HEK293 (cell line): Measurements from ENCODE around the gene HNRNPA2B1.

Experiments
- BCL11A ChIP-seq: fragments of 450-650 bp; formaldehyde crosslinking; IDR thresholded peaks from 2 replicates; pipeline ENCODE4 v1.5.1; 2016; ENCODE audit warnings: low read depth, missing biosample characterization, missing genetic modification characterization
- FEZF1 ChIP-seq: fragments of 450-650 bp; formaldehyde crosslinking; IDR thresholded peaks from 2 replicates; pipeline ENCODE4 v1.5.1; 2016; ENCODE audit warnings: missing biosample characterization, missing genetic modification characterization
- GLIS2 ChIP-seq: fragments of 450-650 bp; formaldehyde crosslinking; IDR thresholded peaks from 2 replicates; pipeline ENCODE4 v1.5.1; 2016; ENCODE audit warnings: missing biosample characterization, missing genetic modification characterization
- KLF1 ChIP-seq: fragments of 450-650 bp; formaldehyde crosslinking; IDR thresholded peaks from 2 replicates; pipeline ENCODE4 v1.5.1; 2016; ENCODE audit warnings: missing biosample characterization, missing genetic modification characterization
- MYNN ChIP-seq: fragments of 450-650 bp; formaldehyde crosslinking; IDR thresholded peaks from 2 replicates; pipeline ENCODE4 v1.5.1; 2016; ENCODE audit warnings: missing biosample characterization, missing genetic modification characterization, borderline replicate concordance
- SCRT2 ChIP-seq: fragments of 450-650 bp; formaldehyde crosslinking; IDR thresholded peaks from 2 replicates; pipeline ENCODE4 v1.5.1; 2016; ENCODE audit warnings: missing biosample characterization, missing genetic modification characterization
- SETDB1 ChIP-seq: IDR thresholded peaks from one replicate; pipeline ENCODE4 v1.6.1; 2017; ENCODE audit warnings: mild to moderate bottlenecking, low read length, moderate library complexity, mixed read lengths; ENCODE audit not compliant: insufficient read length
- WT1 ChIP-seq: fragments of 450-650 bp; formaldehyde crosslinking; IDR thresholded peaks from 2 replicates; pipeline ENCODE4 v1.5.1; 2016; ENCODE audit warnings: missing biosample characterization, missing genetic modification characterization
- ZFHX2 ChIP-seq: fragments of 450-650 bp; formaldehyde crosslinking; conservative IDR thresholded peaks from 2 replicates; pipeline ENCODE4 v1.5.1; 2016; ENCODE audit warnings: missing biosample characterization, missing genetic modification characterization
- ZFP41 ChIP-seq: fragments of 450-650 bp; formaldehyde crosslinking; IDR thresholded peaks from 2 replicates; pipeline ENCODE4 v1.5.1; 2016; ENCODE audit warnings: missing biosample characterization, missing genetic modification characterization, borderline replicate concordance
- ZNF140 ChIP-seq: fragments of 450-650 bp; formaldehyde crosslinking; IDR thresholded peaks from 2 replicates; pipeline ENCODE4 v1.5.1; 2016; ENCODE audit warnings: missing biosample characterization, missing genetic modification characterization
- ZNF155 ChIP-seq: fragments of 450-650 bp; formaldehyde crosslinking; IDR thresholded peaks from 2 replicates; pipeline ENCODE4 v1.5.1; 2016; ENCODE audit warnings: missing biosample characterization, missing genetic modification characterization
- ZNF157 ChIP-seq: fragments of 450-650 bp; formaldehyde crosslinking; IDR thresholded peaks from 2 replicates; pipeline ENCODE4 v1.5.1; 2016; ENCODE audit warnings: missing biosample characterization, missing genetic modification characterization
- ZNF248 ChIP-seq: fragments of 450-650 bp; formaldehyde crosslinking; IDR thresholded peaks from 2 replicates; pipeline ENCODE4 v1.5.1; 2017; ENCODE audit warnings: missing biosample characterization, missing genetic modification characterization
- ZNF274 ChIP-seq, 2 experiments: fragments of 200-500 bp in 1 of 2; fragments of 450-650 bp in 1 of 2; sonication (Bioruptor generic) in 1 of 2; formaldehyde crosslinking in 1 of 2; IDR thresholded peaks; 2 replicates each; pipeline versions ENCODE4 v1.5.1 to v1.6.1; 2014 to 2016; ENCODE audit warnings: borderline replicate concordance in 1 of 2, inconsistent platforms in 1 of 2, low read length in 1 of 2, missing biosample characterization in 1 of 2, missing genetic modification characterization in 1 of 2
- ZNF302 ChIP-seq: fragments of 450-650 bp; formaldehyde crosslinking; IDR thresholded peaks from 2 replicates; pipeline ENCODE4 v1.5.1; 2016; ENCODE audit warnings: missing biosample characterization, missing genetic modification characterization, low read depth
- ZNF311 ChIP-seq: fragments of 450-650 bp; formaldehyde crosslinking; IDR thresholded peaks from 2 replicates; pipeline ENCODE4 v1.5.1; 2017; ENCODE audit warnings: missing biosample characterization, missing genetic modification characterization, borderline replicate concordance
- ZNF350 ChIP-seq: fragments of 450-650 bp; formaldehyde crosslinking; IDR thresholded peaks from 2 replicates; pipeline ENCODE4 v1.5.0; 2017; ENCODE audit warnings: missing biosample characterization, mild to moderate bottlenecking, missing genetic modification characterization
- ZNF37A ChIP-seq: fragments of 450-650 bp; IDR thresholded peaks from 2 replicates; pipeline ENCODE4 v1.5.1; 2018; ENCODE audit warnings: missing biosample characterization, missing genetic modification characterization
- ZNF394 ChIP-seq: fragments of 450-650 bp; formaldehyde crosslinking; IDR thresholded peaks from 2 replicates; pipeline ENCODE4 v1.5.1; 2016; ENCODE audit warnings: missing biosample characterization, missing genetic modification characterization, mild to moderate bottlenecking, moderate library complexity, borderline replicate concordance
- ZNF501 ChIP-seq: fragments of 450-650 bp; formaldehyde crosslinking; IDR thresholded peaks from 2 replicates; pipeline ENCODE4 v1.5.1; 2016; ENCODE audit warnings: missing biosample characterization, missing genetic modification characterization
- ZNF585B ChIP-seq: fragments of 450-650 bp; formaldehyde crosslinking; IDR thresholded peaks from 2 replicates; pipeline ENCODE4 v1.5.1; 2016; ENCODE audit warnings: missing biosample characterization, missing genetic modification characterization
- ZNF629 ChIP-seq: fragments of 450-650 bp; formaldehyde crosslinking; IDR thresholded peaks from 2 replicates; pipeline ENCODE4 v1.5.1; 2017; ENCODE audit warnings: missing biosample characterization, missing genetic modification characterization
- ZNF658 ChIP-seq: fragments of 450-650 bp; formaldehyde crosslinking; IDR thresholded peaks from 2 replicates; pipeline ENCODE4; 2016; ENCODE audit warnings: missing biosample characterization, missing genetic modification characterization
- ZNF792 ChIP-seq: fragments of 450-650 bp; formaldehyde crosslinking; IDR thresholded peaks from 2 replicates; pipeline ENCODE4 v1.5.1; 2016; ENCODE audit warnings: missing biosample characterization, missing genetic modification characterization
- ZNF843 ChIP-seq: fragments of 450-650 bp; formaldehyde crosslinking; IDR thresholded peaks from 2 replicates; pipeline ENCODE4 v1.5.1; 2016; ENCODE audit warnings: missing biosample characterization, missing genetic modification characterization
- ZSCAN30 ChIP-seq: fragments of 450-650 bp; IDR thresholded peaks from 2 replicates; pipeline ENCODE4 v1.5.1; 2018; ENCODE audit warnings: missing biosample characterization, mild to moderate bottlenecking, missing genetic modification characterization, moderate library complexity
- ZXDB ChIP-seq: fragments of 450-650 bp; formaldehyde crosslinking; IDR thresholded peaks from 2 replicates; pipeline ENCODE4 v1.5.1; 2016; ENCODE audit warnings: missing biosample characterization, missing genetic modification characterization
- TF ChIP-seq, protein P1 (sequence below): fragments of 450-650 bp; formaldehyde crosslinking; IDR thresholded peaks from 2 replicates; pipeline ENCODE4 v1.5.1; 2016; ENCODE audit warnings: missing biosample characterization, missing genetic modification characterization
- TF ChIP-seq, protein P2 (sequence below): fragments of 450-650 bp; formaldehyde crosslinking; IDR thresholded peaks from 2 replicates; pipeline ENCODE4 v1.5.1; 2016; ENCODE audit warnings: missing biosample characterization, missing genetic modification characterization
- TF ChIP-seq, protein P3 (sequence below): fragments of 450-650 bp; formaldehyde crosslinking; IDR thresholded peaks from 2 replicates; pipeline ENCODE4 v1.5.1; 2016; ENCODE audit warnings: missing biosample characterization, missing genetic modification characterization
- TF ChIP-seq, protein P4 (sequence below): fragments of 450-650 bp; formaldehyde crosslinking; IDR thresholded peaks from 2 replicates; pipeline ENCODE4 v1.5.1; 2017; ENCODE audit warnings: missing biosample characterization, missing genetic modification characterization

The HNRNPA2B1 gene

DNA sequence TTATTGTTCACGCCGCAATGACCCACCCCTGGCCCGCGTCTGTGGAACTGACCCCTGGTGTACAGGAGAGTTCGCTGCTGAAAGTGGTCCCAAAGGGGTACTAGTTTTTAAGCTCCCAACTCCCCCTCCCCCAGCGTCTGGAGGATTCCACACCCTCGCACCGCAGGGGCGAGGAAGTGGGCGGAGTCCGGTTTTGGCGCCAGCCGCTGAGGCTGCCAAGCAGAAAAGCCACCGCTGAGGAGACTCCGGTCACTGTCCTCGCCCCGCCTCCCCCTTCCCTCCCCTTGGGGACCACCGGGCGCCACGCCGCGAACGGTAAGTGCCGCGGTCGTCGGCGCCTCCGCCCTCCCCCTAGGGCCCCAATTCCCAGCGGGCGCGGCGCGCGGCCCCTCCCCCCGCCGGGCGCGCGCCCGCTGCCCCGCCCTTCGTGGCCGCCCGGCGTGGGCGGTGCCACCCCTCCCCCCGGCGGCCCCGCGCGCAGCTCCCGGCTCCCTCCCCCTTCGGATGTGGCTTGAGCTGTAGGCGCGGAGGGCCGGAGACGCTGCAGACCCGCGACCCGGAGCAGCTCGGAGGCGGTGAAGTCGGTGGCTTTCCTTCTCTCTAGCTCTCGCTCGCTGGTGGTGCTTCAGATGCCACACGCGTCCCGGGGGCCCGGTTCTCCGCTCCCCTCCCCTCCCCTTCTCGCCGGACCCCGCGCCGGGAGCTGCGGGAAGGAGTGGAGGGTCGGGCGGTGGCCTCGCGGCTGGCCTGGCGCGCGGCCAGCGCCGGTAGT is 887 bp upstream of the HNRNPA2B1 start, which contains the start of gene CBX3 (continued):
- TF ChIP-seq SETDB1 (no peak), ZNF394 (tag by site-specific recombination) (peak; percentile 23; the same call in 1 of the 2 replicates), ZNF350 (tag by site-specific recombination) (no peak), ZNF302 (tag by site-specific recombination) (no peak), ZNF37A (tag by site-specific recombination) (no peak), ZNF843 (tag by site-specific recombination) (peak; percentile 69; the same call in 1 of the 2 replicates), WT1 (tag by site-specific recombination) (peak; percentile 80), ZNF248 (no peak), ZNF274 (IDR thresholded peaks at IDR 0.05; ENCODE audit: low read length) (no peak), ZNF274 (tag by site-specific recombination; IDR thresholded peaks at IDR 0.05; ENCODE audit: borderline replicate concordance) (no peak), ZNF140 (tag by site-specific recombination) (no peak), ZNF658 (tag by site-specific recombination) (no peak), ZXDB (tag by site-specific recombination) (peak; percentile 97), ZNF311 (no peak), BCL11A (tag by site-specific recombination) (0 out of 2 replicates have a peak, but pooled peaks have one; percentile 66), GLIS2 (tag by site-specific recombination) (peak; percentile 87), ZNF155 (tag by site-specific recombination) (no peak), ZFP41 (tag by site-specific recombination) (no peak), ZNF157 (tag by site-specific recombination) (no peak), ZNF792 (tag by site-specific recombination) (no peak), FEZF1 (tag by site-specific recombination) (peak; percentile 60), MYNN (tag by site-specific recombination) (no peak), KLF1 (peak; percentile 89), ZFHX2 (tag by site-specific recombination) (peak; percentile 85), ZNF585B (no peak), ZNF501 (tag by site-specific recombination) (peak; percentile 19), ZSCAN30 (tag by site-specific recombination) (peak; percentile 43; the same call in 1 of the 2 replicates), SCRT2 (tag by site-specific recombination) (no peak), ZNF629 (tag by site-specific recombination) (no peak)
- TF ChIP-seq, protein P1, sequence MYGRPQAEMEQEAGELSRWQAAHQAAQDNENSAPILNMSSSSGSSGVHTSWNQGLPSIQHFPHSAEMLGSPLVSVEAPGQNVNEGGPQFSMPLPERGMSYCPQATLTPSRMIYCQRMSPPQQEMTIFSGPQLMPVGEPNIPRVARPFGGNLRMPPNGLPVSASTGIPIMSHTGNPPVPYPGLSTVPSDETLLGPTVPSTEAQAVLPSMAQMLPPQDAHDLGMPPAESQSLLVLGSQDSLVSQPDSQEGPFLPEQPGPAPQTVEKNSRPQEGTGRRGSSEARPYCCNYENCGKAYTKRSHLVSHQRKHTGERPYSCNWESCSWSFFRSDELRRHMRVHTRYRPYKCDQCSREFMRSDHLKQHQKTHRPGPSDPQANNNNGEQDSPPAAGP (tag by site-specific recombination), result no peak; the same call in 1 of the 2 replicates
- TF ChIP-seq, protein P2, sequence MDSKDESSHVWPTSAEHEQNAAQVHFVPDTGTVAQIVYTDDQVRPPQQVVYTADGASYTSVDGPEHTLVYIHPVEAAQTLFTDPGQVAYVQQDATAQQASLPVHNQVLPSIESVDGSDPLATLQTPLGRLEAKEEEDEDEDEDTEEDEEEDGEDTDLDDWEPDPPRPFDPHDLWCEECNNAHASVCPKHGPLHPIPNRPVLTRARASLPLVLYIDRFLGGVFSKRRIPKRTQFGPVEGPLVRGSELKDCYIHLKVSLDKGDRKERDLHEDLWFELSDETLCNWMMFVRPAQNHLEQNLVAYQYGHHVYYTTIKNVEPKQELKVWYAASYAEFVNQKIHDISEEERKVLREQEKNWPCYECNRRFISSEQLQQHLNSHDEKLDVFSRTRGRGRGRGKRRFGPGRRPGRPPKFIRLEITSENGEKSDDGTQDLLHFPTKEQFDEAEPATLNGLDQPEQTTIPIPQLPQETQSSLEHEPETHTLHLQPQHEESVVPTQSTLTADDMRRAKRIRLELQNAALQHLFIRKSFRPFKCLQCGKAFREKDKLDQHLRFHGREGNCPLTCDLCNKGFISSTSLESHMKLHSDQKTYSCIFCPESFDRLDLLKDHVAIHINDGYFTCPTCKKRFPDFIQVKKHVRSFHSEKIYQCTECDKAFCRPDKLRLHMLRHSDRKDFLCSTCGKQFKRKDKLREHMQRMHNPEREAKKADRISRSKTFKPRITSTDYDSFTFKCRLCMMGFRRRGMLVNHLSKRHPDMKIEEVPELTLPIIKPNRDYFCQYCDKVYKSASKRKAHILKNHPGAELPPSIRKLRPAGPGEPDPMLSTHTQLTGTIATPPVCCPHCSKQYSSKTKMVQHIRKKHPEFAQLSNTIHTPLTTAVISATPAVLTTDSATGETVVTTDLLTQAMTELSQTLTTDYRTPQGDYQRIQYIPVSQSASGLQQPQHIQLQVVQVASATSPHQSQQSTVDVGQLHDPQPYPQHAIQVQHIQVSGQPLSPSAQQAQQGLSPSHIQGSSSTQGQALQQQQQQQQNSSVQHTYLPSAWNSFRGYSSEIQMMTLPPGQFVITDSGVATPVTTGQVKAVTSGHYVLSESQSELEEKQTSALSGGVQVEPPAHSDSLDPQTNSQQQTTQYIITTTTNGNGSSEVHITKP (tag by site-specific recombination), result peak; percentile 93
- TF ChIP-seq, protein P3, sequence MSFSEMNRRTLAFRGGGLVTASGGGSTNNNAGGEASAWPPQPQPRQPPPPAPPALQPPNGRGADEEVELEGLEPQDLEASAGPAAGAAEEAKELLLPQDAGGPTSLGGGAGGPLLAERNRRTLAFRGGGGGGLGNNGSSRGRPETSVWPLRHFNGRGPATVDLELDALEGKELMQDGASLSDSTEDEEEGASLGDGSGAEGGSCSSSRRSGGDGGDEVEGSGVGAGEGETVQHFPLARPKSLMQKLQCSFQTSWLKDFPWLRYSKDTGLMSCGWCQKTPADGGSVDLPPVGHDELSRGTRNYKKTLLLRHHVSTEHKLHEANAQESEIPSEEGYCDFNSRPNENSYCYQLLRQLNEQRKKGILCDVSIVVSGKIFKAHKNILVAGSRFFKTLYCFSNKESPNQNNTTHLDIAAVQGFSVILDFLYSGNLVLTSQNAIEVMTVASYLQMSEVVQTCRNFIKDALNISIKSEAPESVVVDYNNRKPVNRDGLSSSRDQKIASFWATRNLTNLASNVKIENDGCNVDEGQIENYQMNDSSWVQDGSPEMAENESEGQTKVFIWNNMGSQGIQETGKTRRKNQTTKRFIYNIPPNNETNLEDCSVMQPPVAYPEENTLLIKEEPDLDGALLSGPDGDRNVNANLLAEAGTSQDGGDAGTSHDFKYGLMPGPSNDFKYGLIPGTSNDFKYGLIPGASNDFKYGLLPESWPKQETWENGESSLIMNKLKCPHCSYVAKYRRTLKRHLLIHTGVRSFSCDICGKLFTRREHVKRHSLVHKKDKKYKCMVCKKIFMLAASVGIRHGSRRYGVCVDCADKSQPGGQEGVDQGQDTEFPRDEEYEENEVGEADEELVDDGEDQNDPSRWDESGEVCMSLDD, result peak; percentile 86
- TF ChIP-seq, protein P4, sequence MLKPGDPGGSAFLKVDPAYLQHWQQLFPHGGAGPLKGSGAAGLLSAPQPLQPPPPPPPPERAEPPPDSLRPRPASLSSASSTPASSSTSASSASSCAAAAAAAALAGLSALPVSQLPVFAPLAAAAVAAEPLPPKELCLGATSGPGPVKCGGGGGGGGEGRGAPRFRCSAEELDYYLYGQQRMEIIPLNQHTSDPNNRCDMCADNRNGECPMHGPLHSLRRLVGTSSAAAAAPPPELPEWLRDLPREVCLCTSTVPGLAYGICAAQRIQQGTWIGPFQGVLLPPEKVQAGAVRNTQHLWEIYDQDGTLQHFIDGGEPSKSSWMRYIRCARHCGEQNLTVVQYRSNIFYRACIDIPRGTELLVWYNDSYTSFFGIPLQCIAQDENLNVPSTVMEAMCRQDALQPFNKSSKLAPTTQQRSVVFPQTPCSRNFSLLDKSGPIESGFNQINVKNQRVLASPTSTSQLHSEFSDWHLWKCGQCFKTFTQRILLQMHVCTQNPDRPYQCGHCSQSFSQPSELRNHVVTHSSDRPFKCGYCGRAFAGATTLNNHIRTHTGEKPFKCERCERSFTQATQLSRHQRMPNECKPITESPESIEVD (tag by site-specific recombination), result peak; percentile 66
